ENCODE results near the gene C1orf159.
"Not testable (repeated sequence)": the region's sequence is repeated elsewhere in the genome, so short reads cannot be mapped to it uniquely, and the experiment has no call there.

C1orf159 gene

GRCh38 chr1:1149416-1149815 lies 33.5 kb upstream of the C1orf159 start:
- DNase-seq = no peak

- no peak for DNase-seq
These were observed 32.7 kb upstream of the C1orf159 start for GRCh38 chr1:1148569-1148968.

GRCh38 chr1:1148061-1148460 lies 32.2 kb upstream of the C1orf159 start:
- DNase-seq = no peak

- no peak for DNase-seq
These were observed 30.7 kb upstream of the C1orf159 start for GRCh38 chr1:1146596-1146995.

GRCh38 chr1:1146026-1146425 lies 30.1 kb upstream of the C1orf159 start:
- no peak for DNase-seq

- no peak for DNase-seq
These were observed 29.6 kb upstream of the C1orf159 start for GRCh38 chr1:1145547-1145914.

- DNase-seq = no peak
These were observed 29.1 kb upstream of the C1orf159 start for GRCh38 chr1:1144843-1145546.

- no peak for DNase-seq
These were observed 28.4 kb upstream of the C1orf159 start for GRCh38 chr1:1144122-1144842.

GRCh38 chr1:1143636-1144035 lies 27.7 kb upstream of the C1orf159 start:
- no peak for DNase-seq

- no peak for DNase-seq
These were observed 27.0 kb upstream of the C1orf159 start for GRCh38 chr1:1142844-1143243.

- not testable (repeated sequence) for DNase-seq
These were observed 26.5 kb upstream of the C1orf159 start for GRCh38 chr1:1142352-1142751.

- DNase-seq = no peak
These were observed 26.0 kb upstream of the C1orf159 start for GRCh38 chr1:1141911-1142250.

- no peak for DNase-seq
These were observed 25.5 kb upstream of the C1orf159 start for GRCh38 chr1:1141244-1141910.

- no peak for DNase-seq
These were observed 24.8 kb upstream of the C1orf159 start for GRCh38 chr1:1140673-1141072.

GRCh38 chr1:1137256-1138045 lies 21.6 kb upstream of the C1orf159 start:
- no peak for DNase-seq

- DNase-seq = no peak
These were observed 20.8 kb upstream of the C1orf159 start for GRCh38 chr1:1136547-1137230.

- no peak for DNase-seq
These were observed 19.6 kb upstream of the C1orf159 start for GRCh38 chr1:1135339-1136136.

- no peak for DNase-seq
These were observed 18.5 kb upstream of the C1orf159 start for GRCh38 chr1:1134300-1134970.

- no peak for DNase-seq
These were observed 17.3 kb upstream of the C1orf159 start for GRCh38 chr1:1132956-1133750.
